HEK293 (cell line): Measurements from ENCODE around the gene HNRNPUL2.

ENCODE experiments used
- ATF2 ChIP-seq: fragments of 450-650 bp; formaldehyde crosslinking; IDR thresholded peaks from 2 replicates; pipeline ENCODE4 v1.5.1; 2016; ENCODE audit warnings: missing biosample characterization, missing genetic modification characterization, low read depth
- KLF1 ChIP-seq: fragments of 450-650 bp; formaldehyde crosslinking; IDR thresholded peaks from 2 replicates; pipeline ENCODE4 v1.5.1; 2016; ENCODE audit warnings: missing biosample characterization, missing genetic modification characterization
- KLF9 ChIP-seq: fragments of 450-650 bp; formaldehyde crosslinking; IDR thresholded peaks from 2 replicates; pipeline ENCODE4 v1.5.1; 2016; ENCODE audit warnings: missing biosample characterization, missing genetic modification characterization, low read depth
- OVOL3 ChIP-seq: fragments of 450-650 bp; formaldehyde crosslinking; IDR thresholded peaks from 2 replicates; pipeline ENCODE4 v1.5.1; 2016; ENCODE audit warnings: missing biosample characterization, missing genetic modification characterization
- PRDM10 ChIP-seq: fragments of 450-650 bp; formaldehyde crosslinking; IDR thresholded peaks from 2 replicates; pipeline ENCODE4 v1.5.1; 2016; ENCODE audit warnings: missing biosample characterization, missing genetic modification characterization
- RBAK ChIP-seq: fragments of 450-650 bp; formaldehyde crosslinking; IDR thresholded peaks from 2 replicates; pipeline ENCODE4 v1.5.1; 2016; ENCODE audit warnings: missing biosample characterization, missing genetic modification characterization
- REPIN1 ChIP-seq: fragments of 450-650 bp; formaldehyde crosslinking; IDR thresholded peaks from 2 replicates; pipeline ENCODE4 v1.5.1; 2017; ENCODE audit warnings: missing biosample characterization, missing genetic modification characterization, low read depth
- SALL2 ChIP-seq: fragments of 450-650 bp; formaldehyde crosslinking; IDR thresholded peaks from 2 replicates; pipeline ENCODE4 v1.5.0; 2017; ENCODE audit warnings: missing biosample characterization, mild to moderate bottlenecking, missing genetic modification characterization, borderline replicate concordance
- SCRT2 ChIP-seq: fragments of 450-650 bp; formaldehyde crosslinking; IDR thresholded peaks from 2 replicates; pipeline ENCODE4 v1.5.1; 2016; ENCODE audit warnings: missing biosample characterization, missing genetic modification characterization
- WT1 ChIP-seq: fragments of 450-650 bp; formaldehyde crosslinking; IDR thresholded peaks from 2 replicates; pipeline ENCODE4 v1.5.1; 2016; ENCODE audit warnings: missing biosample characterization, missing genetic modification characterization
- ZFP41 ChIP-seq: fragments of 450-650 bp; formaldehyde crosslinking; IDR thresholded peaks from 2 replicates; pipeline ENCODE4 v1.5.1; 2016; ENCODE audit warnings: missing biosample characterization, missing genetic modification characterization, borderline replicate concordance
- ZNF133 ChIP-seq: fragments of 450-650 bp; formaldehyde crosslinking; IDR thresholded peaks from 2 replicates; pipeline ENCODE4 v1.5.1; 2016; ENCODE audit warnings: missing biosample characterization, missing genetic modification characterization
- ZNF138 ChIP-seq: fragments of 450-650 bp; formaldehyde crosslinking; IDR thresholded peaks from 2 replicates; pipeline ENCODE4 v1.5.1; 2016; ENCODE audit warnings: missing biosample characterization, missing genetic modification characterization, borderline replicate concordance
- ZNF16 ChIP-seq: fragments of 450-650 bp; formaldehyde crosslinking; IDR thresholded peaks from 2 replicates; pipeline ENCODE4 v1.5.1; 2016; ENCODE audit warnings: low read depth, missing biosample characterization, missing genetic modification characterization
- ZNF239 ChIP-seq: fragments of 450-650 bp; formaldehyde crosslinking; IDR thresholded peaks from 2 replicates; pipeline ENCODE4 v1.5.1; 2016; ENCODE audit warnings: missing biosample characterization, missing genetic modification characterization
- ZNF280C ChIP-seq: fragments of 450-650 bp; formaldehyde crosslinking; IDR thresholded peaks from 2 replicates; pipeline ENCODE4 v1.5.1; 2016; ENCODE audit warnings: missing biosample characterization, missing genetic modification characterization
- ZNF280D ChIP-seq: fragments of 450-650 bp; formaldehyde crosslinking; IDR thresholded peaks from 2 replicates; pipeline ENCODE4 v1.5.1; 2016; ENCODE audit warnings: missing biosample characterization, missing genetic modification characterization
- ZNF350 ChIP-seq: fragments of 450-650 bp; formaldehyde crosslinking; IDR thresholded peaks from 2 replicates; pipeline ENCODE4 v1.5.0; 2017; ENCODE audit warnings: missing biosample characterization, mild to moderate bottlenecking, missing genetic modification characterization
- ZNF391 ChIP-seq: fragments of 450-650 bp; formaldehyde crosslinking; IDR thresholded peaks from 2 replicates; pipeline ENCODE4 v1.5.1; 2016; ENCODE audit warnings: low read depth, missing biosample characterization, missing genetic modification characterization, borderline replicate concordance
- ZNF521 ChIP-seq: fragments of 450-650 bp; formaldehyde crosslinking; IDR thresholded peaks from 2 replicates; pipeline ENCODE4 v1.5.1; 2017; ENCODE audit warnings: missing biosample characterization, mild to moderate bottlenecking, missing genetic modification characterization
- ZNF549 ChIP-seq: fragments of 450-650 bp; IDR thresholded peaks from 2 replicates; pipeline ENCODE4 v1.5.1; 2018; ENCODE audit warnings: missing biosample characterization, missing genetic modification characterization, mild to moderate bottlenecking, inconsistent platforms, moderate library complexity
- ZNF585B ChIP-seq: fragments of 450-650 bp; formaldehyde crosslinking; IDR thresholded peaks from 2 replicates; pipeline ENCODE4 v1.5.1; 2016; ENCODE audit warnings: missing biosample characterization, missing genetic modification characterization
- ZNF654 ChIP-seq: fragments of 450-650 bp; formaldehyde crosslinking; IDR thresholded peaks from 2 replicates; pipeline ENCODE4 v1.5.1; 2016; ENCODE audit warnings: low read depth, missing biosample characterization, missing genetic modification characterization
- ZNF660 ChIP-seq: fragments of 450-650 bp; IDR thresholded peaks from 2 replicates; pipeline ENCODE4 v1.5.1; 2018; ENCODE audit warnings: missing biosample characterization, mild to moderate bottlenecking, missing genetic modification characterization
- ZNF670 ChIP-seq: fragments of 450-650 bp; formaldehyde crosslinking; IDR thresholded peaks from 2 replicates; pipeline ENCODE4 v1.5.1; 2016; ENCODE audit warnings: missing biosample characterization, missing genetic modification characterization, low read depth
- ZNF777 ChIP-seq: fragments of 450-650 bp; formaldehyde crosslinking; IDR thresholded peaks from 2 replicates; pipeline ENCODE4 v1.5.1; 2017; ENCODE audit warnings: missing biosample characterization, missing genetic modification characterization, borderline replicate concordance
- ZSCAN23 ChIP-seq: fragments of 450-650 bp; formaldehyde crosslinking; IDR thresholded peaks from 2 replicates; pipeline ENCODE4 v1.5.1; 2016; ENCODE audit warnings: missing biosample characterization, missing genetic modification characterization
- ZXDB ChIP-seq: fragments of 450-650 bp; formaldehyde crosslinking; IDR thresholded peaks from 2 replicates; pipeline ENCODE4 v1.5.1; 2016; ENCODE audit warnings: missing biosample characterization, missing genetic modification characterization

HNRNPUL2 gene

GRCh38 chr11:62771144-62772021 is 44.1 kb upstream of the HNRNPUL2 start, which contains the start of gene TAF6L (continued):
- TF ChIP-seq ZNF16 (tag by site-specific recombination): no peak
- peak; percentile 95 for TF ChIP-seq KLF9 (tag by site-specific recombination)
- no peak for TF ChIP-seq ZNF660 (tag by site-specific recombination)
- TF ChIP-seq ZNF280C (tag by site-specific recombination): no peak
- no peak for TF ChIP-seq ZNF585B (tag by site-specific recombination)
- peak; percentile 80 for TF ChIP-seq KLF1 (tag by site-specific recombination)
- TF ChIP-seq ZNF133 (tag by site-specific recombination): no peak
- no peak for TF ChIP-seq SCRT2 (tag by site-specific recombination)
- no peak for TF ChIP-seq ZNF521 (tag by site-specific recombination)
- TF ChIP-seq ZNF777 (tag by site-specific recombination): no peak
- no peak for TF ChIP-seq ZNF391 (tag by site-specific recombination)
- TF ChIP-seq RBAK (tag by site-specific recombination): no peak
- no peak for TF ChIP-seq ZNF239 (tag by site-specific recombination)
- TF ChIP-seq SALL2 (tag by site-specific recombination): no peak
- peak; percentile 73 for TF ChIP-seq WT1 (tag by site-specific recombination)
- TF ChIP-seq REPIN1 (tag by site-specific recombination): no peak
- TF ChIP-seq ZNF654: no peak
- TF ChIP-seq ZNF670 (tag by site-specific recombination): no peak
- no peak for TF ChIP-seq ZNF549 (tag by site-specific recombination)
- TF ChIP-seq ZNF280D (tag by site-specific recombination): no peak
- no peak for TF ChIP-seq ZSCAN23
- no peak for TF ChIP-seq ZFP41 (tag by site-specific recombination)
- TF ChIP-seq PRDM10 (tag by site-specific recombination): no peak
- peak; percentile 69; the same call in 1 of the 2 replicates for TF ChIP-seq ZXDB (tag by site-specific recombination)
- TF ChIP-seq ZNF350 (tag by site-specific recombination): no peak
- TF ChIP-seq OVOL3 (tag by site-specific recombination): 0 out of 2 replicates have a peak, but pooled peaks have one; percentile 37
- TF ChIP-seq ATF2 (tag by site-specific recombination): no peak
- no peak for TF ChIP-seq ZNF138 (tag by site-specific recombination)
